ACC112 (cell line): ENCODE results near the gene TLR2.

ENCODE experiments used
- H2AFZ ChIP-seq: fragments of 200-600 bp; sonication (generic); one replicate; pipeline ENCODE4 v1.6.0; 2017; ENCODE audit warnings: antibody characterized with exemption, low read length; ENCODE audit not compliant: unreplicated experiment
- H3K27ac ChIP-seq: fragments of 200-600 bp; sonication (generic); 2 replicates; pipeline ENCODE4 v1.5.1; 2014; ENCODE audit warnings: low read depth, mild to moderate bottlenecking, antibody characterized with exemption, low read length, moderate library complexity
- H3K27me3 ChIP-seq: fragments of 200-600 bp; sonication (generic); 2 replicates; pipeline ENCODE4 v1.6.1; 2014; ENCODE audit warnings: mild to moderate bottlenecking, antibody characterized with exemption, low read length, moderate library complexity, mixed read lengths; ENCODE audit not compliant: insufficient read depth
- H3K36me3 ChIP-seq: fragments of 200-600 bp; sonication (generic); 2 replicates; pipeline ENCODE4 v1.6.1; 2016; ENCODE audit warnings: mild to moderate bottlenecking, antibody characterized with exemption, low read length, moderate library complexity, mixed read lengths; ENCODE audit not compliant: insufficient read depth
- H3K4me1 ChIP-seq: fragments of 200-600 bp; sonication (generic); one replicate; pipeline ENCODE4 v1.6.1; 2016; ENCODE audit warnings: low read length, mixed read lengths; ENCODE audit not compliant: insufficient read depth, unreplicated experiment, control insufficient read depth
- H3K4me3 ChIP-seq: fragments of 200-600 bp; sonication (generic); 2 replicates; pipeline ENCODE4 v1.5.1; 2014; ENCODE audit warnings: mild to moderate bottlenecking, low read depth, low read length
- H3K79me2 ChIP-seq: fragments of 200-600 bp; sonication (generic); one replicate; pipeline ENCODE4 v1.6.0; 2016; ENCODE audit warnings: low read length; ENCODE audit not compliant: control insufficient read depth, unreplicated experiment, insufficient read depth

TLR2 gene

GRCh38 chr4:153645183-153645582 lies 38.9 kb upstream of the TLR2 start:
- Histone ChIP-seq H3K79me2 (no peaks in the 10 kb centered on the region), H3K27me3 (no peaks in the 10 kb centered on the region), H3K36me3 (no peaks in the 10 kb centered on the region), H3K4me1 (peaks cover 3% of the 10 kb centered on the region), H3K27ac (no peak overlapping the region), H3K4me3 (no peak overlapping the region), H2AFZ (no peak overlapping the region)

GRCh38 chr4:153646261-153646660 lies 37.8 kb upstream of the TLR2 start:
- H3K27ac ChIP-seq, result no peak overlapping the region
- H2AFZ ChIP-seq, result no peak overlapping the region
- H3K4me1 ChIP-seq, result peaks cover 8% of the 10 kb centered on the region
- H3K79me2 ChIP-seq, result no peaks in the 10 kb centered on the region
- no peaks in the 10 kb centered on the region for H3K36me3 ChIP-seq
- H3K27me3 ChIP-seq, result no peaks in the 10 kb centered on the region
- no peak overlapping the region for H3K4me3 ChIP-seq

DNA sequence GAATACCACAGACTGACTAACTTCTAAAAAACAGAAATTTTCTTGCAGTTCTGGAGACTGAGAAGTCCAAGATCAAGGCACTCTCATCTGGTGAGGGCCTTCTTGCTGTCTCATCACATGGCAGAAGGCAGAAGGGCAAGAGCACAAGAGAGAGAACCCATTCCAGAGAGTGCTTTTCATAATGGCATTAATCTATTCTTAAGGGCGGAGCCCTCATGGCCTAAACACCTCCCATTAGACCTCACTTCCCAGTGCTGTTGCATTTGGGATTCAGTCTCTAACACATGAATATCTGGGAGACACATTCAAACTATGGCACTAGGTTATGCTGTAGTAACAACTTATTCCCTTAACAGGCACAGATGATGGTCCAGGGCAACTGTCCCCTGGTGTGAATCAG lies 37.1 kb upstream of the TLR2 start:
- H3K27ac ChIP-seq, result no peak overlapping the region
- H3K79me2 ChIP-seq, result no peaks in the 10 kb centered on the region
- H3K36me3 ChIP-seq, result no peaks in the 10 kb centered on the region
- no peaks in the 10 kb centered on the region for H3K27me3 ChIP-seq
- H3K4me3 ChIP-seq, result no peak overlapping the region
- H3K4me1 ChIP-seq, result peaks cover 15% of the 10 kb centered on the region
- H2AFZ ChIP-seq, result no peak overlapping the region

DNA sequence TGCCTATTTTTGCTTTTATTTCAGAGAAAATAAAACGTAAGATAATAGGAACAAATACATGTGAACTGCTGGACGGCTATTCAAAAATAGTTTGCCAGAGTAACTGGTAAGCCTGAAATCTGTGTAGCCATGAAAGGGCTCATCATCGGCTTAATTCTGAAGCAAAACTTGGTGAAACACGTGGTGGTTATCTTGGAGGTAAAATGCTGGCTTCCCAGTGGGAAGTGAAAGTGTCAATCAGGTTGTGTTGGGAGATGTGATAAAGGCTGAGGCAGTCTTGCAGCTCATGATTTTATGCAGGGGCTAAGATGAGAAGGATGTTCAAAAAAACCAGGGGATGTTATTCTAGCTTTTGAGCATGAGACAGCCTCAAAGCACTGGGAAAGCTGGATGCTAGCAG lies 36.1 kb upstream of the TLR2 start:
- H2AFZ ChIP-seq, result no peak overlapping the region
- no peaks in the 10 kb centered on the region for H3K36me3 ChIP-seq
- H3K27me3 ChIP-seq, result no peaks in the 10 kb centered on the region
- H3K27ac ChIP-seq, result no peak overlapping the region
- no peaks in the 10 kb centered on the region for H3K79me2 ChIP-seq
- H3K4me1 ChIP-seq, result peaks cover 25% of the 10 kb centered on the region
- H3K4me3 ChIP-seq, result no peak overlapping the region

GRCh38 chr4:153649572-153649991 lies 34.5 kb upstream of the TLR2 start:
- H3K36me3 ChIP-seq, result no peaks in the 10 kb centered on the region
- peaks cover 25% of the 10 kb centered on the region for H3K4me1 ChIP-seq
- H3K27ac ChIP-seq, result no peak overlapping the region
- no peak overlapping the region for H2AFZ ChIP-seq
- no peaks in the 10 kb centered on the region for H3K79me2 ChIP-seq
- no peaks in the 10 kb centered on the region for H3K27me3 ChIP-seq
- no peak overlapping the region for H3K4me3 ChIP-seq

GRCh38 chr4:153651116-153651515 lies 33.0 kb upstream of the TLR2 start:
- peak overlapping the region; percentile 39 for H2AFZ ChIP-seq
- H3K4me1 ChIP-seq, result peaks cover 35% of the 10 kb centered on the region
- no peaks in the 10 kb centered on the region for H3K79me2 ChIP-seq
- H3K4me3 ChIP-seq, result no peak overlapping the region
- peak overlapping the region; percentile 83 for H3K27ac ChIP-seq
- H3K27me3 ChIP-seq, result no peaks in the 10 kb centered on the region
- no peaks in the 10 kb centered on the region for H3K36me3 ChIP-seq

- no peaks in the 10 kb centered on the region for H3K27me3 ChIP-seq
- H3K4me3 ChIP-seq, result no peak overlapping the region
- peak overlapping the region; percentile 83 for H3K27ac ChIP-seq
- H2AFZ ChIP-seq, result peak overlapping the region; percentile 39
- peaks cover 40% of the 10 kb centered on the region for H3K4me1 ChIP-seq
- H3K79me2 ChIP-seq, result no peaks in the 10 kb centered on the region
- H3K36me3 ChIP-seq, result no peaks in the 10 kb centered on the region
These were observed 32.5 kb upstream of the TLR2 start for GRCh38 chr4:153651587-153651986.

DNA sequence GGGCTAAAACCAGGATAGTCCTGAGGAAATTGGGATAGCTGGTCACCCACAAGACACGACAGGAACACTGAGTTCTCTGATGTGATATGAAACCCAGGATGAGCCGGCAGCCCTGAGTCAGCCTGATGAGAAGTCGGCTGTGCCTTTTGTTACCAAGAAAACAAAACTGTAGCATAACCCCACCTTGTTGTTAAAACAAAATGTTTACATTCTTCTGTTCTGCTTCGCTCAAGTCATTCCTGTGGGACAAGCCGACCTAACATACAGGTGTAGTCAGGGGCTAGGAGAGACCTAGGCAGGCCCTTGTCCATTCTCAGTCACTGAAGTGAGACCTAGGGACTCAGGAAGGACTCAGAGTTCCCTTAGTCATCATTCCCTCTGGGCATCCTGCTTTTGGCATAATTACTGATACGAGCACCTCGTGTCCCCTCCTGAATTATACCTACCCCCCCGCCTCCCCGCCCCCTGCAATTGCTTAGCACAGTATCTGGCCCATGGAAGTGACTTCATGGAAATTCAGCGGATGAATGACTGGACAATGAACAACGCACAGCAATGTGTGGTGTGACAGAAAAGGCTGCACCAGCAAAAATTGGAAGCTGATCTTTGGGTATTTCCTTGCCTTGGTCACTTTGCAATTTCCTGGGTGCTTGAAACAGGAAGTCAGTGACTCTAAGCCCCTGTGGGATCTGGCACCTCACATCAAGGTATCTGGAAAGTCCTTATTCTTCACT lies 31.9 kb upstream of the TLR2 start:
- no peak overlapping the region for H3K4me3 ChIP-seq
- peak overlapping the region; percentile 83 for H3K27ac ChIP-seq

GRCh38 chr4:153655002-153655541 lies 29.0 kb upstream of the TLR2 start:
- no peak overlapping the region for H3K4me3 ChIP-seq

More for the DNA sequence above, 31.9 kb upstream of the TLR2 start:
- peak overlapping the region; percentile 16 for H2AFZ ChIP-seq
- H3K36me3 ChIP-seq, result no peaks in the 10 kb centered on the region
- no peaks in the 10 kb centered on the region for H3K79me2 ChIP-seq
- H3K4me1 ChIP-seq, result peaks cover 44% of the 10 kb centered on the region
- no peaks in the 10 kb centered on the region for H3K27me3 ChIP-seq

DNA sequence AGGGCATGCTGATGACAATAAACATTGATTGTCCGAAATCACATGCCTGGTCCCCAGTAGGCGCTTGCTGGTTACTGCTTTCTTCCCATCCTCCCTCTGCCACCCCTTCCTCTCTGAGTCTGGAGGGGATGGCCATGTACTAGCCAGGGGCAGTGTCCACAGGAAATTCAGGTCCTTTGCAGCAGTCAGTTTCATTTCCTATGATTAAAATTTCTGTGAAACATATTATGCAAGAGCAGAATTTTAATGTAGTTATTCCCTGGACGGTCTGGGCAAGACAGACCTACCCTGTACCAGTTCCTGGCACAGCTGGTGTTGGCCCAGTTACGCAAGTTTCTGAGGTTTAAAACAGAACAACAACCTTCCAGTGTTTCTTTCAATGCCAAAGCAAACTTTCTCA lies 28.2 kb upstream of the TLR2 start:
- H3K36me3 ChIP-seq, result no peaks in the 10 kb centered on the region
- peaks cover 49% of the 10 kb centered on the region for H3K4me1 ChIP-seq
- H3K4me3 ChIP-seq, result no peak overlapping the region
- no peaks in the 10 kb centered on the region for H3K27me3 ChIP-seq
- peak overlapping the region; percentile 54 for H3K27ac ChIP-seq
- no peaks in the 10 kb centered on the region for H3K79me2 ChIP-seq
- H2AFZ ChIP-seq, result no peak overlapping the region

More at GRCh38 chr4:153655002-153655541, 29.0 kb upstream of the TLR2 start:
- Histone ChIP-seq H3K79me2 (no peaks in the 10 kb centered on the region), H2AFZ (no peak overlapping the region), H3K36me3 (no peaks in the 10 kb centered on the region), H3K27ac (no peak overlapping the region), H3K27me3 (no peaks in the 10 kb centered on the region), H3K4me1 (peaks cover 42% of the 10 kb centered on the region)

DNA sequence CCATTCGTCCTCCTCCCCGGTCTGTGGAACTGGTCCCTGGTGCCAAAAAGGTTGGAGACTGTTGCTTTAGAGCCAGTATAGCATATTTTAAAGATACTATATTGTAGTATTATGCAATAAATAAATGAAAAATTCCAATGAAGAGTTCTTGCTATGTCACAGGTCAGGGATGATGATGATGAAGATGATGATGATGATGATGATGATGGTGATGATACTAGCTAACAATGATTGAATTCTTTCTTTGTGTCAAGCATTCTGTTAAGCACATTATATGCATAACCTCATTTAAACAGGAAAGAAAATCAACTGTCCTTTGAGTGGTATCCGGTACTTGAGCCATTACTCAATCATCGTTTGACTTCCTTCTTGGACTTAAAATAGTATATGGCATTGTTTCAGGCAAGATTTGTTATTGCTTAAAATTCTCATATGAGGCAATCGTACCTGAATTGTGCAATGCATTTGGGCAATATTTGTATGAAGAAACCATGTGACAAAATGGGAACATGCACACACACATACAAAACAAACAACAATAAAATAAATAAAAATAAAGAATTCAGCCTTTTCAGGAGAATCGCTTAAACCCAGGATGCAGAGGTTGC lies 22.8 kb upstream of the TLR2 start:
- no peaks in the 10 kb centered on the region for H3K79me2 ChIP-seq
- H3K27me3 ChIP-seq, result no peaks in the 10 kb centered on the region
- H2AFZ ChIP-seq, result no peak overlapping the region
- peak overlapping the region; percentile 20; the same call in 1 of the 2 replicates for H3K27ac ChIP-seq
- no peak overlapping the region for H3K4me3 ChIP-seq
- H3K4me1 ChIP-seq, result peaks cover 27% of the 10 kb centered on the region
- no peaks in the 10 kb centered on the region for H3K36me3 ChIP-seq
